GM12865 (cell line): ENCODE data around the gene RFPL1.
"Not testable (repeated sequence)": the region's sequence is repeated elsewhere in the genome, so short reads cannot be mapped to it uniquely, and the experiment has no call there.

Source experiments
- DNase-seq: peaks from one replicate; pipeline ENCODE4 v3.0.0; 2010; ENCODE audit warnings: low read depth
- H3K4me3 ChIP-seq: 2 replicates; pipeline ENCODE4 v1.5.1; 2011; ENCODE audit warnings: mild to moderate bottlenecking, low read depth, low read length, control low read depth
- TF ChIP-seq, protein P1 (sequence below): IDR thresholded peaks from 2 replicates; pipeline ENCODE4 v1.5.1; 2011; ENCODE audit warnings: low read length, control low read depth, low read depth, inconsistent platforms; ENCODE audit not compliant: insufficient read depth; ENCODE audit errors: missing control alignments

RFPL1 gene

DNA sequence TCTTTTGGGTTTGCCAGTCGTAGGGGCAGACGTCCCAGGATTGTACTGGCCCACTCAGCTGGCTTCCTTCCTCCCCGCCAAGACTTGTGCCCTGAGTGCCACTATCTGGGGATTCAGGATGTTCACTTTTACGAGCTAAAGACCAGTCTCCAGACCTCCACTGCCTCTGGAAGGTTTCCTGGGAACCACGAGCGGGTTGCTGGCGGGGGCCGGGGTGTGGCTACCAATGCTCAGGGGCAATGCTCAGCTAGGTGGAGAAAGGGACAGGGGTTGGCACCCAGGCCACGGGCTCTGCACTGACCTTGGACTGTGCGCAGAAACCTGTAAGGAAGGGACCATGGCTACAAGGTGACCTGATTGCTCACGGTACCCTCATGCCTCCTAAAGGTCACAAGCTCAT lies 43.9 kb downstream of the RFPL1 start:
- H3K4me3 ChIP-seq: no peak overlapping the region
- DNase-seq: no peak

DNA sequence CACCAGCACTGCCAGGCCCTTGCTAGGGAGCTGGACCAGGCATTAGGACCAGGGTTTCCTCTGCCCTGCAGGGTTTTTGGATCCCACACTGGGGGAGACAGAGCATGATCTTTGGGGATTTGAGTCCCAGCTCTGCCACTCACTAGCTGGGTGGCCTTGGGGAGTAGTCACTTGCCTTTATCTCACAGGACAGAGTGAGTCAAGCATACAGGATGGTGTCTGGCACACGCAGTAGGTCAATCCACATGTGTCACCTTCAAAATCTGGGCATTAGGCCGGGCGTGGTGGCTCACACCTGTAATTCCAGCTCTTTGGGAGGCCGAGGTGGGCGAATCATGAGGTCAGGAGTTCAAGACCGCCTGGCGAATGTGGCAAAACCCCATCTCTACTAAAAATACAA lies 44.3 kb downstream of the RFPL1 start:
- no peak for DNase-seq
- H3K4me3 ChIP-seq: no peak overlapping the region
- TF ChIP-seq, protein P1, sequence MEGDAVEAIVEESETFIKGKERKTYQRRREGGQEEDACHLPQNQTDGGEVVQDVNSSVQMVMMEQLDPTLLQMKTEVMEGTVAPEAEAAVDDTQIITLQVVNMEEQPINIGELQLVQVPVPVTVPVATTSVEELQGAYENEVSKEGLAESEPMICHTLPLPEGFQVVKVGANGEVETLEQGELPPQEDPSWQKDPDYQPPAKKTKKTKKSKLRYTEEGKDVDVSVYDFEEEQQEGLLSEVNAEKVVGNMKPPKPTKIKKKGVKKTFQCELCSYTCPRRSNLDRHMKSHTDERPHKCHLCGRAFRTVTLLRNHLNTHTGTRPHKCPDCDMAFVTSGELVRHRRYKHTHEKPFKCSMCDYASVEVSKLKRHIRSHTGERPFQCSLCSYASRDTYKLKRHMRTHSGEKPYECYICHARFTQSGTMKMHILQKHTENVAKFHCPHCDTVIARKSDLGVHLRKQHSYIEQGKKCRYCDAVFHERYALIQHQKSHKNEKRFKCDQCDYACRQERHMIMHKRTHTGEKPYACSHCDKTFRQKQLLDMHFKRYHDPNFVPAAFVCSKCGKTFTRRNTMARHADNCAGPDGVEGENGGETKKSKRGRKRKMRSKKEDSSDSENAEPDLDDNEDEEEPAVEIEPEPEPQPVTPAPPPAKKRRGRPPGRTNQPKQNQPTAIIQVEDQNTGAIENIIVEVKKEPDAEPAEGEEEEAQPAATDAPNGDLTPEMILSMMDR: no peak

More for the DNA sequence above, 43.9 kb downstream of the RFPL1 start:
- TF ChIP-seq, protein P1: no peak

DNA sequence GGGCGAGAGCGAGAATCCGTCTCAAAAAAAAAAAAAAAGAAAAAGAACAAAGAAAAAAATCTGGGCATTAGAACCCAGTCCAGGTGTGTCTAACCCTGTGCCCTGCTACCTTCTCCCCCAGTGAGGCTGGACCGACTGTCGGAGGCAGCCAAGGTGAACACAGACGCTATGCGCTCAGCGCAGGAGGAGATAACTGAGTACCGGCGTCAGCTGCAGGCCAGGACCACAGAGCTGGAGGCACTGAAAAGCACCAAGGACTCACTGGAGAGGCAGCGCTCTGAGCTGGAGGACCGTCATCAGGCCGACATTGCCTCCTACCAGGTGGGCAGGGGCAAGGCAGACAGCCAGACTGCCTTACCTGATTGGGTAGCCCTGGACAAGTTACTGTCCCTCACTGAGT lies 44.9 kb downstream of the RFPL1 start:
- H3K4me3 ChIP-seq: no peak overlapping the region
- TF ChIP-seq, protein P1: no peak
- no peak for DNase-seq

DNA sequence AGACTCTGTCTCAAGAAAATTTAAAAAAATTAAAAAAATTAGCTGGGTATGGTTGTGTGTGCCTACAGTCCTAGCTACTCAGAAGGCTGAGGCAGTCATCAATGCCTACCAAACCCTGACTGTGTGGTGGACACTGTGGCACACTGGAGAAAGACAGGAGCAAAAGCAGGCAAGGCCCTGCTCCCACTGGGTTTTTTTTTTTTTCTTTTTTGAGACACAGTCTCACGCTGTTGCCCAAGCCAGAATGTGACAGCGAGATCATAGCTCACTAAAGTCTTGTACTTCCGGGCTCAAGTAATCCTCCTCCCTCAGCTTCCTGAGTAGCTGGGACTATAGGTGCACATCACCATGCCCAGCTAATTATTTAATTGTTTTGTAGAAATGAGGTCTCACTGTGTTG lies 46.3 kb downstream of the RFPL1 start:
- no peak overlapping the region for H3K4me3 ChIP-seq
- TF ChIP-seq, protein P1: no peak
- no peak for DNase-seq

DNA sequence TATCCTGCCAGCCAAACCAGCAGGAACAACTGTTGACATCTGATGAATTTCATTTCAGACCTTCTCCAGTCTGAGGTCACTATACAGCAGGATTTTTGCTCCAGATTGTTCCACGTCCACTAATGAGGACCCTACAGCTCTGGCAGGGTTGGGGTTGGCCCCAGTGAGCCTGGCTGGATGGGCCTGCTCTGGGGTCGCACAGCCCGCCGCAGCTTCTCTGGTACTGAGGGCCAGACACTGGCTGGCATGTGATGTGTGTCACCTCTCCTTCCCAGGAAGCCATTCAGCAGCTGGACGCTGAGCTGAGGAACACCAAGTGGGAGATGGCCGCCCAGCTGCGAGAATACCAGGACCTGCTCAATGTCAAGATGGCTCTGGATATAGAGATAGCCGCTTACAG lies 47.1 kb downstream of the RFPL1 start:
- H3K4me3 ChIP-seq: no peak overlapping the region
- TF ChIP-seq, protein P1: no peak
- no peak for DNase-seq

DNA sequence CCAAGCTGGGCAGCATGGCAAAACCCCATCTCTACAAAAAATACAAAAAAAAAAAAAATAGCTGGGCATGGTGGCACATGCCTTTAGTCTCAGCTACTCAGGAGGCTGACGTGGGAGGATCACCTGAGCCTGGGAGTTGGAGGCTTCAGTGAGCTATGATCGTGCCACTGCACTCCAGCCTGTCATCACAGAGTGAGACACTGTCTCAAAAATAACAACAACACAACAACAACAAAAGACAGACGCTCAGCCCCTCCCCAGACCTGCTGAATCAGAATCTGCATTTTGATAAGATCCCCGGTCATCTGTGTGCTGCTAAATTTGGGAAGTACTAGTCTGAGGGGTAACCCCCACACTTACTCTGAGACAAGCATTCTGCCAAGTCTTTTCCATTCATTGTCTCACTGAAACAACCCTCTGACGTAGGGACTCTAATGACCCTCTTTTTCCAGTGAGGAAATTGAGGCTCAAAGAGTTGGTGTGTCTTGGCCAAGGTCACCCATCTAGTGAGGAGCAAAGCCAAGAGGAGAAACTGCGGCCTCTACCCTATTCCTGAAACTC lies 49.1 kb downstream of the RFPL1 start:
- no peak overlapping the region for H3K4me3 ChIP-seq
- TF ChIP-seq, protein P1: no peak
- no peak for DNase-seq

DNA sequence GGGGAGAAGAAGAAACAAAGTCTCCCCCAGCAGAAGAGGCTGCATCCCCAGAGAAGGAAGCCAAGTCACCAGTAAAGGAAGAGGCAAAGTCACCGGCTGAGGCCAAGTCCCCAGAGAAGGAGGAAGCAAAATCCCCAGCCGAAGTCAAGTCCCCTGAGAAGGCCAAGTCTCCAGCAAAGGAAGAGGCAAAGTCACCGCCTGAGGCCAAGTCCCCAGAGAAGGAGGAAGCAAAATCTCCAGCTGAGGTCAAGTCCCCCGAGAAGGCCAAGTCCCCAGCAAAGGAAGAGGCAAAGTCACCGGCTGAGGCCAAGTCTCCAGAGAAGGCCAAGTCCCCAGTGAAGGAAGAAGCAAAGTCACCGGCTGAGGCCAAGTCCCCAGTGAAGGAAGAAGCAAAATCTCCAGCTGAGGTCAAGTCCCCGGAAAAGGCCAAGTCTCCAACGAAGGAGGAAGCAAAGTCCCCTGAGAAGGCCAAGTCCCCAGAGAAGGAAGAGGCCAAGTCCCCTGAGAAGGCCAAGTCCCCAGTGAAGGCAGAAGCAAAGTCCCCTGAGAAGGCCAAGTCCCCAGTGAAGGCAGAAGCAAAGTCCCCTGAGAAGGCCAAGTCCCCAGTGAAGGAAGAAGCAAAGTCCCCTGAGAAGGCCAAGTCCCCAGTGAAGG lies 50.9 kb downstream of the RFPL1 start:
- not testable (repeated sequence) for H3K4me3 ChIP-seq
- peak; percentile 26 for DNase-seq
